ENCODE measurements around the gene CACNA2D4. TPM values are rescaled to one million over a fixed set of nuclear protein-coding genes. Genes with fewer than 3 reads are reported as not detected.

Gene CACNA2D4
- total and polyA plus RNA-seq, 2 of the 13 experiments (the other 11 are each of a cell fraction or from before 2014, with no cell fraction given), result 14.2 to 136 TPM

GRCh38 chr12:1838205-1838993 lies 80.1 kb downstream of the CACNA2D4 start (continued):
- TF ChIP-seq, protein P1, sequence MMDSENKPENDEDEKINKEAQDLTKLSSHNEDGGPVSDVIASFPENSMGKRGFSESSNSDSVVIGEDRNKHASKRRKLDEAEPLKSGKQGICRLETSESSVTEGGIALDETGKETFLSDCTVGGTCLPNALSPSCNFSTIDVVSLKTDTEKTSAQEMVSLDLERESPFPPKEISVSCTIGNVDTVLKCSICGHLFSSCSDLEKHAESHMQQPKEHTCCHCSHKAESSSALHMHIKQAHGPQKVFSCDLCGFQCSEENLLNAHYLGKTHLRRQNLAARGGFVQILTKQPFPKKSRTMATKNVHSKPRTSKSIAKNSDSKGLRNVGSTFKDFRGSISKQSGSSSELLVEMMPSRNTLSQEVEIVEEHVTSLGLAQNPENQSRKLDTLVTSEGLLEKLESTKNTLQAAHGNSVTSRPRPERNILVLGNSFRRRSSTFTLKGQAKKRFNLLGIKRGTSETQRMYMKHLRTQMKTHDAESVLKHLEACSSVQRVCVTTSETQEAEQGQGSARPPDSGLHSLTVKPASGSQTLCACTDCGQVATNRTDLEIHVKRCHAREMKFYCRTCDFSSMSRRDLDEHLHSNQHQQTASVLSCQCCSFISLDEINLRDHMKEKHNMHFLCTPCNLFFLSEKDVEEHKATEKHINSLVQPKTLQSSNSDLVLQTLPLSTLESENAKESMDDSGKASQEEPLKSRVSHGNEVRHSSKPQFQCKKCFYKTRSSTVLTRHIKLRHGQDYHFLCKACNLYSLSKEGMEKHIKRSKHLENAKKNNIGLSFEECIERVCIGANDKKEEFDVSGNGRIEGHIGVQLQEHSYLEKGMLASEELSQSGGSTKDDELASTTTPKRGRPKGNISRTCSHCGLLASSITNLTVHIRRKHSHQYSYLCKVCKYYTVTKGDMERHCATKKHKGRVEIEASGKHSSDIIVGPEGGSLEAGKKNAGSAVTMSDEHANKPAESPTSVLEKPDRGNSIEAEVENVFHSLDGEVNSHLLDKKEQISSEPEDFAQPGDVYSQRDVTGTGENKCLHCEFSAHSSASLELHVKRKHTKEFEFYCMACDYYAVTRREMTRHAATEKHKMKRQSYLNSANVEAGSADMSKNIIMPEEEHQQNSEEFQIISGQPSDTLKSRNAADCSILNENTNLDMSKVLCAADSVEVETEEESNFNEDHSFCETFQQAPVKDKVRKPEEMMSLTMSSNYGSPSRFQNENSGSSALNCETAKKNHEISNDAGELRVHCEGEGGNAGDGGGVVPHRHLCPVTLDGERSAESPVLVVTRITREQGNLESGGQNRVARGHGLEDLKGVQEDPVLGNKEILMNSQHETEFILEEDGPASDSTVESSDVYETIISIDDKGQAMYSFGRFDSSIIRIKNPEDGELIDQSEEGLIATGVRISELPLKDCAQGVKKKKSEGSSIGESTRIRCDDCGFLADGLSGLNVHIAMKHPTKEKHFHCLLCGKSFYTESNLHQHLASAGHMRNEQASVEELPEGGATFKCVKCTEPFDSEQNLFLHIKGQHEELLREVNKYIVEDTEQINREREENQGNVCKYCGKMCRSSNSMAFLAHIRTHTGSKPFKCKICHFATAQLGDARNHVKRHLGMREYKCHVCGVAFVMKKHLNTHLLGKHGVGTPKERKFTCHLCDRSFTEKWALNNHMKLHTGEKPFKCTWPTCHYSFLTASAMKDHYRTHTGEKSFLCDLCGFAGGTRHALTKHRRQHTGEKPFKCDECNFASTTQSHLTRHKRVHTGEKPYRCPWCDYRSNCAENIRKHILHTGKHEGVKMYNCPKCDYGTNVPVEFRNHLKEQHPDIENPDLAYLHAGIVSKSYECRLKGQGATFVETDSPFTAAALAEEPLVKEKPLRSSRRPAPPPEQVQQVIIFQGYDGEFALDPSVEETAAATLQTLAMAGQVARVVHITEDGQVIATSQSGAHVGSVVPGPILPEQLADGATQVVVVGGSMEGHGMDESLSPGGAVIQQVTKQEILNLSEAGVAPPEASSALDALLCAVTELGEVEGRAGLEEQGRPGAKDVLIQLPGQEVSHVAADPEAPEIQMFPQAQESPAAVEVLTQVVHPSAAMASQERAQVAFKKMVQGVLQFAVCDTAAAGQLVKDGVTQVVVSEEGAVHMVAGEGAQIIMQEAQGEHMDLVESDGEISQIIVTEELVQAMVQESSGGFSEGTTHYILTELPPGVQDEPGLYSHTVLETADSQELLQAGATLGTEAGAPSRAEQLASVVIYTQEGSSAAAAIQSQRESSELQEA (CRISPR knock-in tag; IDR thresholded peaks at IDR 0.05; ENCODE audit: not compliant biosample characterization), result no peak
- TF ChIP-seq ETV5 (CRISPR knock-in tag; IDR thresholded peaks at IDR 0.05; ENCODE audit: borderline replicate concordance) (no peak), ZSCAN31 (CRISPR knock-in tag; IDR thresholded peaks at IDR 0.05; ENCODE audit: low read depth) (no peak), NRL (CRISPR knock-in tag; IDR thresholded peaks at IDR 0.05; ENCODE audit: borderline replicate concordance) (no peak), SRSF9 (IDR thresholded peaks at IDR 0.05; ENCODE audit: borderline replicate concordance, insufficient read depth, low read depth, low read length, poor library complexity, severe bottlenecking) (no peak), MED1 (CRISPR knock-in tag; IDR thresholded peaks at IDR 0.05) (no peak), GTF3A (CRISPR knock-in tag; conservative IDR thresholded peaks at IDR 0.05) (no peak), NR1H2 (CRISPR knock-in tag; IDR thresholded peaks at IDR 0.05; ENCODE audit: borderline replicate concordance, low read depth) (no peak), ZNF543 (CRISPR knock-in tag; IDR thresholded peaks at IDR 0.05) (no peak), ZNF451 (CRISPR knock-in tag; IDR thresholded peaks at IDR 0.05) (no peak), ZNF317 (CRISPR knock-in tag; IDR thresholded peaks at IDR 0.05) (no peak), TCF12 (IDR thresholded peaks at IDR 0.05) (no peak), TCF12 (CRISPR knock-in tag; IDR thresholded peaks at IDR 0.05) (no peak), MAFF (IDR thresholded peaks at IDR 0.05; ENCODE audit: low read depth, low read length) (no peak), ZNF572 (CRISPR knock-in tag; IDR thresholded peaks at IDR 0.05) (0 out of 2 replicates have a peak, but pooled peaks have one; percentile 28), ZNF879 (CRISPR knock-in tag; IDR thresholded peaks at IDR 0.05) (no peak), PHF8 (CRISPR knock-in tag; IDR thresholded peaks at IDR 0.05) (no peak; the same call in 1 of the 2 replicates), KDM2A (CRISPR knock-in tag; IDR thresholded peaks at IDR 0.05; ENCODE audit: borderline replicate concordance, low read depth) (peak; percentile 8; the same call in 1 of the 2 replicates), ARID2 (CRISPR knock-in tag; IDR thresholded peaks at IDR 0.05; ENCODE audit: borderline replicate concordance) (no peak), SOX5 (CRISPR knock-in tag; IDR thresholded peaks at IDR 0.05; ENCODE audit: borderline replicate concordance) (no peak)
- TF ChIP-seq, protein P2, sequence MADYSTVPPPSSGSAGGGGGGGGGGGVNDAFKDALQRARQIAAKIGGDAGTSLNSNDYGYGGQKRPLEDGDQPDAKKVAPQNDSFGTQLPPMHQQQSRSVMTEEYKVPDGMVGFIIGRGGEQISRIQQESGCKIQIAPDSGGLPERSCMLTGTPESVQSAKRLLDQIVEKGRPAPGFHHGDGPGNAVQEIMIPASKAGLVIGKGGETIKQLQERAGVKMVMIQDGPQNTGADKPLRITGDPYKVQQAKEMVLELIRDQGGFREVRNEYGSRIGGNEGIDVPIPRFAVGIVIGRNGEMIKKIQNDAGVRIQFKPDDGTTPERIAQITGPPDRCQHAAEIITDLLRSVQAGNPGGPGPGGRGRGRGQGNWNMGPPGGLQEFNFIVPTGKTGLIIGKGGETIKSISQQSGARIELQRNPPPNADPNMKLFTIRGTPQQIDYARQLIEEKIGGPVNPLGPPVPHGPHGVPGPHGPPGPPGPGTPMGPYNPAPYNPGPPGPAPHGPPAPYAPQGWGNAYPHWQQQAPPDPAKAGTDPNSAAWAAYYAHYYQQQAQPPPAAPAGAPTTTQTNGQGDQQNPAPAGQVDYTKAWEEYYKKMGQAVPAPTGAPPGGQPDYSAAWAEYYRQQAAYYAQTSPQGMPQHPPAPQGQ (CRISPR knock-in tag; IDR thresholded peaks at IDR 0.05; ENCODE audit: borderline replicate concordance), result no peak
